KOPT-K1 (cell line): ENCODE results near the gene TMEM9.

Source experiments
- H3K27ac ChIP-seq: fragments of 200-600 bp; sonication (generic); 2 replicates; pipeline ENCODE4 v1.5.1; 2016; ENCODE audit warnings: antibody characterized with exemption, mild to moderate bottlenecking, low read depth, low read length; ENCODE audit not compliant: poor library complexity, severe bottlenecking
- H3K36me3 ChIP-seq: fragments of 200-600 bp; sonication (generic); 2 replicates; pipeline ENCODE4 v1.5.1; 2017; ENCODE audit warnings: antibody characterized with exemption, mild to moderate bottlenecking, low read length, moderate library complexity; ENCODE audit not compliant: insufficient read depth
- H3K9me3 ChIP-seq: fragments of 200-600 bp; sonication (generic); 2 replicates; pipeline ENCODE4 v1.5.1; 2017; ENCODE audit warnings: antibody characterized with exemption, low read length, mild to moderate bottlenecking; ENCODE audit not compliant: insufficient read depth, poor library complexity, severe bottlenecking

TMEM9 gene

GRCh38 chr1:201131398-201131797 is 22.9 kb downstream of the TMEM9 start:
- no peak overlapping the region for H3K27ac ChIP-seq

GRCh38 chr1:201128962-201129361 is 25.3 kb downstream of the TMEM9 start:
- no peaks in the 10 kb centered on the region for H3K36me3 ChIP-seq

More at GRCh38 chr1:201131398-201131797, 22.9 kb downstream of the TMEM9 start:
- peaks cover 15% of the 10 kb centered on the region; the same call in 1 of the 2 replicates for H3K36me3 ChIP-seq
- H3K9me3 ChIP-seq = no peaks in the 10 kb centered on the region

GRCh38 chr1:201128476-201128875 is 25.8 kb downstream of the TMEM9 start:
- H3K27ac ChIP-seq = no peak overlapping the region
- no peaks in the 10 kb centered on the region for H3K36me3 ChIP-seq
- no peaks in the 10 kb centered on the region for H3K9me3 ChIP-seq

More at GRCh38 chr1:201128962-201129361, 25.3 kb downstream of the TMEM9 start:
- Histone ChIP-seq H3K27ac (no peak overlapping the region), H3K9me3 (no peaks in the 10 kb centered on the region)

- no peak overlapping the region for H3K27ac ChIP-seq
- H3K9me3 ChIP-seq = no peaks in the 10 kb centered on the region
- no peaks in the 10 kb centered on the region for H3K36me3 ChIP-seq
Observed at GRCh38 chr1:201127755-201128455, 26.4 kb downstream of the TMEM9 start.

- Histone ChIP-seq H3K36me3 (no peaks in the 10 kb centered on the region), H3K9me3 (no peaks in the 10 kb centered on the region), H3K27ac (no peak within 1 kb of the TSS)
Observed at GRCh38 chr1:201126832-201127754, 27.2 kb downstream of the TMEM9 start, which contains the start of gene ASCL5. ASCL5 (minus strand) TSS chr1:201127184; CDS start chr1:201115372, 11,812 bp downstream.

GRCh38 chr1:201126463-201126831 is 27.8 kb downstream of the TMEM9 start:
- Histone ChIP-seq H3K36me3 (no peaks in the 10 kb centered on the region), H3K27ac (no peak overlapping the region), H3K9me3 (no peaks in the 10 kb centered on the region)

GRCh38 chr1:201125800-201126199 is 28.5 kb downstream of the TMEM9 start:
- no peaks in the 10 kb centered on the region for H3K9me3 ChIP-seq
- H3K27ac ChIP-seq = no peak overlapping the region
- H3K36me3 ChIP-seq = no peaks in the 10 kb centered on the region

GRCh38 chr1:201125019-201125418 is 29.3 kb downstream of the TMEM9 start:
- H3K9me3 ChIP-seq = no peaks in the 10 kb centered on the region
- no peak overlapping the region for H3K27ac ChIP-seq
- no peaks in the 10 kb centered on the region for H3K36me3 ChIP-seq

- H3K27ac ChIP-seq = no peak overlapping the region
- no peaks in the 10 kb centered on the region for H3K9me3 ChIP-seq
- no peaks in the 10 kb centered on the region for H3K36me3 ChIP-seq
Observed at GRCh38 chr1:201123866-201124265, 30.4 kb downstream of the TMEM9 start.

GRCh38 chr1:201122321-201122957 is 31.8 kb downstream of the TMEM9 start:
- Histone ChIP-seq H3K9me3 (no peaks in the 10 kb centered on the region), H3K27ac (no peak overlapping the region), H3K36me3 (no peaks in the 10 kb centered on the region)

GRCh38 chr1:201119206-201120197 is 34.8 kb downstream of the TMEM9 start:
- H3K36me3 ChIP-seq = no peaks in the 10 kb centered on the region
- no peaks in the 10 kb centered on the region for H3K9me3 ChIP-seq
- H3K27ac ChIP-seq = no peak overlapping the region

GRCh38 chr1:201116091-201116490 is 38.2 kb downstream of the TMEM9 start:
- H3K9me3 ChIP-seq = no peaks in the 10 kb centered on the region
- H3K36me3 ChIP-seq = no peaks in the 10 kb centered on the region
- H3K27ac ChIP-seq = no peak overlapping the region

- H3K9me3 ChIP-seq = no peaks in the 10 kb centered on the region
- H3K36me3 ChIP-seq = no peaks in the 10 kb centered on the region
- H3K27ac ChIP-seq = no peak overlapping the region
Observed at GRCh38 chr1:201115390-201115937, 38.8 kb downstream of the TMEM9 start.
